CD4-positive, alpha-beta T cell treated with Interleukin-17A for 4 hours (primary cell): ENCODE measurements around the gene NFAM1.

ENCODE experiments used
- DNase-seq: peaks from one replicate; pipeline ENCODE4 v3.0.0-alpha.2; 2020; ENCODE audit warnings: mixed read lengths

Gene NFAM1

DNA sequence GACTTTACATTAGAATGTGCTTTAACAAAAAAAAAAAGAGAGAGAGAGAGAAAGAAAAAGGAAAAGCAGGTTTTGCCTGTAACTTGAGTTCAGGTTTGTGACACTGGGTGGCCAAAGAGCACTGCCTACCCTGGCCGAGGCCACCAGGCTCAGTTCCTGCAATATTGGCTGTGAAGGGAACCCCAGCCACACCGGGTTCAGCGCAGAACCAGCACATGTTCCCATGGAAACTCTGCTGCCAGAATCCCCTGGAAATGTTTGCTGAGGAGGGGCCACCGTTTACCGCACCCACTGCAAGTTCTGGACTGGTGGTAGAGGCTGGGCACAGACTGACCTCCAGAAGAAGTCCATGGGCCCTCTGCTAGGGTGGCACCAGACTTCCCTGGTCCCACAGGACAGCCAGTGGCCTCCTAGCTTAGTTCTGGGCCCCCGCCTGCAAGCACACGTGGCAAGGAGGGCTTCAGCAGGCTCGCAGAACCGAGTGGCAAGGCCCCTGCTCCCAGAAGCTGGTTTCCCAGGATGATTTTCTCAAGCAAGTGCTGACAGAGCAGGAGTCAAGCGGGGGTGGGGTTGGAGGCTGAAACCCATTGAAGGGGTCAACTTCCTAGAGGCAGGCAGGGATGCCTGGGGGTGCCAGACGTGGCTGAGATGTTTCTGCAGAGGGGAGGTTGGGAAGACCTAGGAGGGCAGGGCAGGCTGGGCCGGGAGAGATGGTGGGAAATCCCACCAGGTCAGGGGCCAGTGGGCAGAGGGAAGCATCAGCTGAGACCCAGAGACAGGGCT is 51.2 kb downstream of the NFAM1 start:
- DNase-seq: no peak

DNA sequence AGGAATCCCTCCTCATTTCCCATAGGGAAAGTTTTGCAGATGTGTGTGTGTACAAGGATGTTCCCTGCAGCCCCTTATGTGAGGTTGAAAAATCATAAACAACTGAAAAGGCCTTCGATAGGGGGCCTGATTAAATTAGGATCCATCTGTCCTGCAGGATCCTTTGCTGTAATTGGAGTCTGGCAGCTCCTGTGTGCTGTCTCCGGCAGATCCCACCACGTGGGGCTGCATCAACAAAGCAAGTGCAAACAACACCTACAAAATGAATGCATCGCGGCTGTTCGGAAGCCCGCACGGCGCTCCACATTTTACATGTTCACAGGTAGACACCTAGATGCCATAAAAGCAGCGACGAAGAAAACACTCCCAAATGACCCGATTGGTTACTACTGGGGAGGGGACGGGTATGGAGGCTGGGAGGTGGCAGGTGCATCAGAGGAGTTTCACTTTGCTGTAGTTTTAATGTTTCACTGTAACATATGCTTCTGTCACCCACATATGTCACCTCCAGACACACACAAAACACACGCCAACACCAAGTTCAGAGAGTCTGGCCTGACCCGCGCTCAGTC is 52.2 kb downstream of the NFAM1 start:
- DNase-seq: no peak

DNA sequence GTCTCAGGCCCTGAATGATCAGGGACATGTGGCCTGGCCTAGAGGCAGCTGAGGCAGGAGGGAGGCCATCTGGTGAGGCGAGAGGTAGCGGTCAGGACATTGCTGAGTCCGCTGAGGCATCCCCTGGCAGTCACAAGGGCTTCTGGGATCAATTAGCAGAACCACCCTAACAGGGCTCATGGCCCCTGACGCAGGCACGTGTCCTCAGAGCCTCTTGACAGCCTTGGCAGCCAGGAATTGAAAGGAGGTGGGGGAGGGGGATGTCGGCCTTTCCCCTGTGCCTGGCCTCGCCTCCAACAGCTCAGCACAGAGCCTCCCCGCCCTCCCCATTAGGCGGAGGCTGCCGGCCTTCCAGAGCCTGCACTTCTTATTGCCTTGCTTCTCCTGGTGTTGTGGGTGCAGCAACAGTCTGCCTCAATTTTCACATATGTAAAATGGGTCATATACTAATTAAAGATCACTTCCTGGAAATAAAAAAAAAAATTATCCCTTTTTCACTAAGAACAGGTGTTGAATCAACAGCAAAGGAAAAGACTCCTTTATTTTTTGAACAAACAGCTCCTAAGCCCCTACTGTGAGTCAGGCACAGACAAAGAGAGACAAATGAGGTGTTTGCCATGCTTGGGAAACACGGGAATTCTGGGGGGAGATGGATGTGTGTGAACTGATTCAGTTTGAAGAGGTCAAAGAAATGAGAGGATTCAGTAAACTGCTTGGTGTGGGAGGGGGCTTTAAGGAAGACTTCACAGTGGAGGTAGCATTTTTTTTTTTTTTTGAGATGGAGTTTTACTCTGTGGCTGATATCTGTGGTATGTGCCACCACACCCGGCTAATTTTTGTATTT is 55.3 kb downstream of the NFAM1 start:
- DNase-seq: no peak

DNA sequence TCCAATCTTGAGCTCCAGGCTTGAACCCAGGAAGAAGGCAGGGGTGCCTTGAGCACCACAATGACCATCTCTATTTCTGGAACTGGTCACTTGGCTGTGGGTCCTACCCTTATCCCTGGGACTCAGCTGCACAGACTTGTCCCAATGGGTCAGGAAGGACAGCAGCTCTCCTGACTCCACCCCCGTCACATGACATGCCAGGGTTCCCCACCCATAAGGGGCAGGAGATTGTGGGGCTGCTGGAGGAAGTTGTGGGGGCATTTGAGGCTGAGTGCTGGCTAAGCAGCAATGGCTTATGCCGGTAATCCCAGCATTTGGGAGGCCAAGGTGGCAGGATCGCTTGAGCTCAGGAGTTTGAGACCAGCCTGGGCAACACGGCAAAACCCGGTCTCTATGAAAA is 56.2 kb downstream of the NFAM1 start:
- no peak for DNase-seq

DNA sequence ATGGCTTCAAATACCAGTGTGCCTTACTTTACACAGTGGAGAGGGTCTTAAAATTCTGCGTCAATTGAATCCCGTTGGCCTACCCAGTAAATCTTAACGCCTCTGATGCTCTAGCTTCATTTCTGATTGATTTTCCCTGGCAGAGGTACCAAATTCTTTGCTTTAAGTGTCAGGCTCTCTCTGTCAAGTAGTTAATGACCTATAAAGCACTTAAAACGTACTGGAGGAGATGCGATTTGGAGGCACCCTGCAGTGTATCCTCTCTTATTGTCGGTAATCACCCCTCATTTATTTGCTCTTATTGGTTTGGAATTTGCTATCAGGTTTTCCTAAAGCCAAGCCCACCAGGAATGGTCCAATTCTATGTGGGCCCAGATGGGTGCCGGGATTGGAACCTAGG is 59.2 kb downstream of the NFAM1 start:
- DNase-seq: no peak

DNA sequence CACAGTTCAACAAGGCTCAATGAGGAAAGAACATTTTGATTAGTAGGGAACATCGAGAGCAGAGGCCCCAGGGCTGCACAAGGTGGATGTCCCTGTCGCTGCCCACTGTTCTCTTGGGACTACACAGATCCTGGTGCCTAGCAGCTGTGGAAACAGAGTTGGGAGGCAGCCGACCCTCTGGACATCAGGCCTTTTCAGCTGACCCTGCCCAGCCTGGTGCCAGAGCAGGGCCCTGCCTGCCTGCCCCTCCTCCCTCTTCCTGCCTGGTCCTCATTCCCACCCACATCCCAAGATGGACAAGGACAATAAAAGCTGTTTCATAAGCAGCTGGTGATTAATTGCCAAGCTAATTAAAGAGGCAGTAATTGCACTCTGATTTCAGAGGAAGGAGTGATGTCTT is 60.7 kb downstream of the NFAM1 start:
- no peak for DNase-seq

DNA sequence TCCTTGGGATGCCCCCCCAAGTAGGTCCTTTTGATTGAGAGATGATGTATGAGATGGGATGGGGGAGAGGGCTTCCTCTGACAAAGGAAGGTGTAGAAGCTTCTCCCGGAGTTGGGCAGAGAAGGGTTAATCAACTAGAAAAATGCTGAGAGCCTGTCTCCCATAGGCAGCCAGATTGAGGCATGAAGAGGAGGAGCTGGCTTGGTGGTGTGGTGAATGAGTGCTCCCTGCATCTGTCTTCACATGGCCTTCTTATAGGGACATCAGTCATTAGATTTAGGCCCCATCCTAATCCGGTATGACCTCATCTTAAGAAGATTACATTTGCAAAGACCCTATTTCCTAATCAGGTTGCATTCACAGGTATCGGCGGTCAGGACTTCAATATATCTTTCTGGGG is 61.1 kb downstream of the NFAM1 start:
- no peak for DNase-seq

DNA sequence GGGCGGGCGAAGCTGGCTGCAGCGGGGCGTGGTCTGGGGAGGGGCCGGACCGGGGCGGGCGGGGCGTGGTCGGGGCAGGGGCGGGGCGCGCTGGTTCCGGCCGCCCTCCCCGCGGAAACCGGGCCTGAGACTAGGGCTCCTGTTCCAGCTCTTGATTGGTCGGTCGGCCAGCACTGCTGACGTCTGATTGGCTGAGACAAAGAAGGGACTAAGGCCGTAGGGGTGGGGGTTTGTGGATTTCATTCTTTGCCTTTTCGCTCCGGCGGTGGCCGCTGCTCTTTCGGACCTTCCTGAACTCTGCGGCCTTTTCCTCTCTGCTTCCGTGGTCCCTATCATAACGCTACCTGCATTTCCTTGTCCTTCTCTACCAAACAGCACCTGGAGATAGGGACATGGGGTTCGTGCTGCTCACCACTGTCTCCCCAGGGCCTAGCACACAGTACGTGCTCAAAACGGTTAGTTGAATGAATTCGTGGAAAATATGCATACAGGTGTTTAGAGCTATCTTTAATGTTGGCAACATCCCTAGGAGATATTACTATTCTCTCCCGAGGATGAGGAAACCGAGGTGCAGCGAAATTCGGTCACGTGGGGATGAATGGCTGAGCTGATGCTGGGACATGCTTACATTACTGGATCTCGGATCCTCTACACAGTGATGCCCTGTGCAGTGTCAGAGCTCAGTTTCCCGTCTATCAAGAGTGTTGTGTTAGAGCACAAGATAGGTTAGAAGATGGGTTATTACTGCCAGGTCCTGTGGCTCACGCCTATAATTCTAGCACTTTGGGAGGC is 62.8 kb downstream of the NFAM1 start:
- DNase-seq: peak; percentile 86

DNA sequence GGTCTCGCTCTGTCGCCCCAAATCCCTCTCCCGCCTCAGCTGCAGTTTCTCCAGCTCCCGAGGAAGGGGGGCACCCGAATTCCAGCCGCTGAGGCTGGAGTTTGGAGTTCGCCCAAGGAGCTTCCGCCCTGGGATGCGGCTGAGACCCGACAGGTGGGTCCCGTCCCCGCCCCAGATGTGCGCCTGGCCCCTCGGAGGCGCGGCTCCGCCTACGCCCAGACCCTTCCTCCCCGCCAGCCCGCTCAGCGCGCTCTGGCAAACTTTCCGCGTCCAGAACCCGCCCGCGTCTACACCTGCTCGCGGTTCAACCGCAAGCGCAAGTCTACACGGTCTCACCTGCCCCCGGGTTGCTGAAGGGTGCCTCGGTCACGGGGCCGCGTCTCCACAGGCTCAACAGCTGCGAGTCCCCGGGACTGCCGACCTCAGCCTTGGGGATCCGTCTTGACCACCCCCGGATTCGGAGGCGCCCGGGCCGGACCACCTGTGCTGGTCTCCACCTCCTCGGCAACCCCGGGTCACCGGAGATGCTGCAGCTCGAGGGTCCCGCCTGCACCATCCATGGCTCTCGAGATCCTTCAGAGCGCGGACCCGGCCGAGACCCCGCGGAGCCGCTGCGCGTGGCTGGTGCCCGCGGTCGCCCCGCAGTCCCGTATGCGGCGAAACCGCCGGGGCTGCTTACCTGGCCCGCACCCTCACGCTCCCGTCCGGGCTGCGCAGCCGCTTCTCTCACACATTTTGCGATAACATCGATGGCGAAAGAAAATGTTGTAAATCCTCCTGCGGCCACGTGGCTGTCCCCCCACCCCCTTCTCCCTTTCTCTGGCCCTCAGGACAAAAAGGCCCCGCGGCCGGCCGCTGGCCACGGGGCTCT is 63.6 kb downstream of the NFAM1 start:
- DNase-seq: peak; percentile 48

DNA sequence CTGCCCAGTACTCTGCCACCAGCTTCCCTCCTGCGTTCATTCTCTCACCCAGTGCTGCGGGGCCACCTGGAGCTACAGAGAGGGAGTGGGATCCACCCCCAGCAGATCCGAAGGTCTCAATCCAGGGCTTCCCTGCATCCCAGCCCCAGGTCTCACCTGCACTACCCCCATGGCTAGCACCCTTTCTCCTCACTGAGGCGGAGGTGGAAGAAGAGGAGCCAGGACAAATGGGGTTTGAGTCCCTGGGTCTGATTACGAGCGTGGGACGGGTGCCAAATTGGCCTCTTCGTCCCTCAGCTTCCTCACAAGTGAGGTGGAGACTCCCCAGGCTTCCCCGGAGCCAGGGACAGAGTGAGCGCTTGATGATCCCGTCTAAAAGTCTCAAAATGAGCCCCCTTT is 64.2 kb downstream of the NFAM1 start:
- DNase-seq: peak; percentile 7

DNA sequence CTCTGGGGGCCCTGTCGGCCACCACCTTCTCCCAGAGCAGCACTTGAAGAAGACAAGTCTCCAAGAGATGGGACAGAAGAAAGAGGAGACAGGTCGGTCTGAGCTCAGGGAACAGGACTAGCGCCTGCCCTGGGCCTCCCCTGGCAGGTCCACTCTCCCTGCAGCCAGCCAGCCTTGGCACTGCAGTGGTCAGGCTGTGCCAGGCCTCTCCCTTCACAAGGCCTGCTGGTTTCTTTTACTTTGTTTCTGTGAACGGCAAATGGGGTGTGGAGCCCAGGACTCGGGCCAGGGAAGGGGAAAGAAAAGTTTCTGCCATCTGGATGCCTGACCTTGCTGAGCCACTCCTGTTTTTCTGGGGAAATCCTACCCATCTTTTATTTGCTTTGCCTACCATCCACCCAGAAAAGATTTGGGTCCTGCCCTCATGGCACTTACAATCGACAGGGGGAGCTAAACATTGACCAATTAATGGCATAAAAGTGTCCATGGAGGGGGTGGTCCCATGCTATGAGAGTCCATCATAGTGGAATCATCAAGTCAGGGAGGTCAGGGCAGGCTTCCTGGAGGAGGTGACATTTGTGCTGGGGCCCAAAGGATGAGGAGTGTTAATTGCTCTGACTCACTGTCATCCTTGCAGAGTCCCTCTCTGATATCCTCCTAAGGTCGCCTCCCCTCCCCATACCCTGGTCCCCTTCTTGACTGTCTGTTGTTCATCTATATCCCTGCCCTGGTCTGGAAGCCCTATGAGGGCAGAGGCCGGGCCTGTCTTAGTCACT is 65.2 kb downstream of the NFAM1 start:
- DNase-seq: no peak

DNA sequence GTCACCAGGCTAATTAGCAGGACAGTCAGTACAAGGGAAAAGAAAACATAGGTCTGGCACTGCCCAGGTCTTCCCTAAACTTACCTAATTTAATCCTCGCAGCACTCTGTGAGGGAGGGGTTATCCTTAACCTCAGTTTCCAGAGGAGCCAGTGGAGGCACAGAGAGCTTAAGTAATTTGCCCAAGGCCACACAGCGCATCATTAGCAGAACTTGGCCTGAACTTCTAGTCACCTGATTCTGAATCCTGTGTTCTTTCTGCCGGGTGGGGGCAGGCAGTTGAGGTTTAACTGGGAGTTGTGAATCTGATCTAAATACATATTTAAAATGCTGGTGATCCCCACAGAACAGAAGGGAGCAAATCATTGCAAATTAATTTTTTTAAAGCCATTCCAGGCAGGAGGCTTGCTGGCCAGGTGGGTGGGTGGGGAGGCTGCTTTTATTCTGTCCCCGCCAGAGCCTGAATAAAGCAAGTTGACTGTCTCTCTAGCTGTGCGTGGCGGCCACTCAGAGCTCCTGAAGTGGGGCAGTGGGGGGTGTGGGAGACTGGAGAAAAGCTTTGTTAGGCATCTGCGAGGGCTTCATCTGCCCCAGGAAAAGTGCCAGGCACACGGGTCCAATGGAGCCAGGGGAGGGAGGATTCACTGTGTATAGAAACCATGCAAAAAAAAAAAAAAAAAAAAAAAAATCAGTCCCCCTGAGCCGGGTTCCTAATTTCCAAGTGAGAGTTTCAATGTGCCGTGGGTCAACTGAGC is 66.1 kb downstream of the NFAM1 start:
- DNase-seq: no peak

DNA sequence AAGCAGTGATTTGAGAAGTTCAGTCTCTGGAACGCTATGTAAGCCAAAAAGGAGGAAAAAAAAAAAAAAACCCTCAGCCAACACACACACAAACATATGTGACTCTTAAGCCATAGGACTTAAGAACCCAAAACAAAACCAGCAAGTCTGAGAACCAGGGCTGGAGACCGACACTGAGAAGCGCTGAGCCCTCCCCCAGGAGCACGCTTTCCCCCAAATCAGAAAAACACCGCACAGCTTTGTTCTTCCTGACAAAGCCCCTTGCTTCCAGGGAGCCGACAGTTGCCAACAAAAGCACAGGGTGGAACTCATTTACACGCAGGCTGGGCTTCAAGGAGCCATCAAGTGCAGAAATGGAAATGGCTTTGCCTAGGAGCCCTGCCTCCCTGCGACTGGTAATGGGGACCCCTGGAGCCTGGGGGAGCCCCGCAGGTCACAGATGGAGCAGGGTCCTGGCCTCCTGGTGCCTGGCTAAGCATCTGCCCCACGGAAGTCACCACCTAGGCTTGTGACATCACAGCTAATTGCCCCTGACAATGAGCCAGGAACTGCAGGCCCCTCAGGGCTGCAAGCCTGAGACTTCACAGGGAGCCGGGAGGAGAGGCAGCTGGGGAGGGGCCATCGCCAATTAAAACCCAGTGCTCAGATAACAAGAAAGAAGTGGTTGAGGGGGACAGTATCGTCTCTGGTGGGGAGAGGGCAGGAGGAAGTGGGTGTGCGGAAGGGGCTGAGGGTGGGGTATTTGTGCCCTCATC is 66.9 kb downstream of the NFAM1 start:
- no peak for DNase-seq

DNA sequence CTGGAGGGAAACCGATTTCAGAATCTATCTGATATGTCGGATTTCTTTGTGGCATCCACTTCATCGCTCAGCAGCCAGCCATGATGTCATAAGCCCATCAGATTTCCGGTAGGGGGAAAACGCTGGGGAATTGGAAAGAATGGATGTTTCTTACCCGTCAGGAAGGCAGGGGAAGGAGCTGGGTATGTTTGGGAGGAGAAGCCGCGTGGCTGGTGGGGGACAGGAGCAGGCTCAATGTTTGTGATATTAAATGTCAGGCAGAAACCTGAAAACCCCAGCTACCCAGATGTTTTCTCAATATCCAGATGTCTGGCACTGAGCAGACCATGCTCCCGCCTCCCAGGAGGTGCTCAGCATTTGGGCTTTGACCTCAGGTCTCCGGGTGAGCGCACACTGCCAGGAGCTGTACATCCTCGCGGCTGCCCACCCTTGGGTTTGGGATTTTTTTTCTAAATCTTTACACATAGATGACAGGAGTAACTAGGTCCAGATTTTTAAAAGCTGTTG is 67.5 kb downstream of the NFAM1 start:
- DNase-seq: no peak

DNA sequence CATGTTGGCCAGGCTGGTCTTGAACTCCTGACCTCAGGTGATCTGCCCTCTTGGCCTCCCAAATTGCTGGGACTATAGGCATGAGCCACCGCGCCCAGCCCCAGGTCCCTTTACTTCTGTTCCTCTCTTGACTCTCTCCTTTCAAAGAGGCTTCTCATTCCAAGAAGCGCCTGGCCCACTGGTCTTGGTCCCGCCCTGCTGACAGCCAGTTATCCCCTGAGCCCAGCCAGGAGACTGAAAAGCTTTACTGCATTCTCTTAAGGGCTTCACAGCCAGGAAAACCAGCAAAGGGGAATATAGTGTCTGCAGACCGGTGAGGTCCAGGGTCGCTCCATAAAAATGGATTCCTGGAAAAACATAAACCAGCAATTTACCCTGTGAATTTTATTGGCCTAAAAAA is 68.3 kb downstream of the NFAM1 start:
- no peak for DNase-seq

DNA sequence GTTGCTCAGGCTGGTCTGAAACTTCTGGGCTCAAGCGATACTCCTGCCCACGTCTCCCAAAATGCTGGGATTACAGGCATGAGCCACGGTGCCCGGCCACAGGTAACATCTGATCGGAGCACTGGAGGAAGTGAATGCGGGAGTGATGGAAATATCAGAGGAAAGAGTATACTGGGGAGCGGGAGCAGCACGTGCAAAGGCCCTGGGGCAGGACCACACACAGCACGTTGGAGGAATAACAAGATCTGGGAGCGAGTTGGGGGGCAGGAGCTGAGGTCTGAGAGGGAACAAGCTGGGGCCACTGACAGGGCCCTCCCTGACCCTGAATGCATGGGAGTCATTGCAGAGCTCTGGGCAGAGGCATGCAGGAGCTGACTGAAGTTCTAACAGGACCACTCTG is 70.7 kb downstream of the NFAM1 start:
- DNase-seq: no peak

DNA sequence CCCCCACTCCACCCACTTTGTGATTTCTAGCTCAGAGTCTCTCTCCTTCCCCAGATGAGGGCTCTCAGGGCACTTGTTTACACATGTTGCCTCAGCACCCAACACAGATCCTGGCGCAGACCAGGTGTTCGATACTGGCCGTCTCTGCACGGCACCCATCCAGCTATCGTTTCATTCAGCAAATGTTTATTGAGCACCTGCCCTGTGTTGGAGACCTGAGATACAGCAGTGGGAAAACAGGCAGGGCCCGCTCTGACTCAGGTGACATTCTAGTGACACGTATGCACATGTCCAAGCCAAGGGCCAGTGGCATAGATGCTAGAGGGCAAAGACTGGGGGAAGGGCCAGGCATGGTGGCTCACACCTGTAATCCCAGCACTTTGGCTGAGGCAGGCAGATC is 71.9 kb downstream of the NFAM1 start:
- DNase-seq: no peak

DNA sequence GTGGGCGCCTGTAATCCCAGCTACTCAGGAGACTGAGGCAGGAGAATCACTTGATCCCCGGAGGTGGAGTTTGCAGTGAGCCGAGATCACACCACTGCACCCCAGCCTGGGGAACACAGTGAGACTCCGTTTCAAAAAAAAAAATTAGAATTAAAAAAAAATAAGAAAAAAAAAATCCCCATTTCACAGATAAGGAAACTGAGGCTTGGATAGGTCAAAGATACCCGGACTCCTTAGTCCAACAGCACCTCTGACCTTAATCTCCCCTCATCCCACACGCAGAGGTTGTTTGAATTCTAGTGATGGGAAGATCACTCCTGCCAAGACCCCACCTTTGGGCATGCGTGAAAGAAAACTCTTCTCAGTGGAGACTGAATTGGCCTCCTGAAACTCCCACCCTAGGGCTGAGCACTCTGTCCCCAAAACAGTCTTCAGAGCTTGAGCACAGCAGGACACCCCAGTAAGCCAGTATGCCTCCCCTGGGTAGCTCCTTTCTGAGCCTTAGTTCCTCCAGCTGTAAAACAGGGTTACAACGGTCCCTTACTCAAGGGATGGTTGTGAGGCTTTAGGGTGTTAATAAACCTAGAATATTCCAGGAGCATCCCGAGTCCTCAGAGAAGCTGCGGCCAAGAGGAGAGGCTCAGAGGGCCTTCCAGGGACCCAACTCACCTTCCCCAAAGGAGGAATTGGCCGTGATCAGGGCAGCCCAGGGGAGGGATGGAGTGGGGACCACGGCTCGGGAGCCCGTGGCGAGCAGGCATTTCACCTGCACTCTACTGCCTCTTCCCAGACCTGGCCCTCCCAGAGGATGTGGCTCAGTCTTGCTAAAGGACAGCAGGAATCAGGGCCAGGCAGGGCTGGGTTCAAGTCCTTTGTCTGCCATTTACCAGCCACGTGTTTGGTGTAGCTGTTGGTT is 73.3 kb downstream of the NFAM1 start:
- DNase-seq: no peak
